Measurements from ENCODE around the gene DENND1A. TPM values are rescaled to one million over a fixed set of nuclear protein-coding genes. Genes with fewer than 3 reads are reported as not detected.

DENND1A gene
- total RNA-seq, 1 donor from 2014 or later: 15.4 TPM

- TF ChIP-seq CTCF (IDR thresholded peaks at IDR 0.05): no peak
- no peaks in the 10 kb centered on the region for H3K27me3 ChIP-seq
- no peak overlapping the region for H3K4me3 ChIP-seq
- H3K27ac ChIP-seq: no peak overlapping the region
- ATAC-seq (no peak), DNase-seq (no peak)
- H3K4me1 ChIP-seq: no peaks in the 10 kb centered on the region
- H3K36me3 ChIP-seq: no peaks in the 10 kb centered on the region
- intact Hi-C loops (cut with DNase I): no loop called here
- peaks cover 12% of the 10 kb centered on the region for H3K9me3 ChIP-seq
These were observed 101.5 kb downstream of the DENND1A start for GRCh38 chr9:123828449-123828848.

DNA sequence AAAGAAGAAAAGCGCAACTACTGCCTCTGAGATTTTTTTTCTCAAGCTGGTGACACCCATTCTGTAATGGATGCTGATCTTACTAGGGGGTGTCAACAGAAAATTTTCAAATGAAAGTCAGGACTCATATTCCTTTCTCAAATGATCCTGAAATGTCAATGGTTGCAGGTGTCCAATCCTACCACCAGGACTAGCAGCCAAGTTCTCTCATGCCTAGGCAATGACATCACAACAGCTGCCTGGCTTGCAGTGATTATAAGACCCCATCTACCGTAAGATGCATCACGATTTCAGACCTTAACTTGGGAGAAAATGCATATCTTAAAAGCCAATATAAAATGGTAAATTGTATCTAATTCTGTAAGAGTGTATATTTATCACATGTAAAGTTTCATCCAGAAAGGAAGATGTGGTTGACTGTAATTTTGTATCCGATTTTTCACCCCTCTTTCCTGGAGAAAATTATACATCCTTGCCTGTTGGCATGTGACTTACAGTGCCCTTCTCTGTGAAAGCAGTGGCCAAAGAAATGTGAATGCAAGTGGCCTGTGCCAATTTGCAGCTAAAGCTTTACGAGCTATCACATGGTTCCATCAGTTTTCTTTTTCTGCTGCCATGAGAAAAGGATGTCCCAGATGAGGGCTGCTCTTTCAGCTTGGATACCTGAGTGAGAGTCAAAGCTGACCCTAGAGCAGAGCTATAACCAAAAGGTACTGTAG lies 104.4 kb downstream of the DENND1A start:
- H3K36me3 ChIP-seq: no peaks in the 10 kb centered on the region
- no peaks in the 10 kb centered on the region for H3K4me1 ChIP-seq
- TF ChIP-seq CTCF (IDR thresholded peaks at IDR 0.05): no peak
- DNase-seq: no peak
- H3K9me3 ChIP-seq: peaks cover 12% of the 10 kb centered on the region
- ATAC-seq: no peak
- no peak overlapping the region for H3K27ac ChIP-seq
- H3K4me3 ChIP-seq: no peak overlapping the region
- intact Hi-C loops (cut with DNase I): no loop called here
- no peaks in the 10 kb centered on the region for H3K27me3 ChIP-seq

DNA sequence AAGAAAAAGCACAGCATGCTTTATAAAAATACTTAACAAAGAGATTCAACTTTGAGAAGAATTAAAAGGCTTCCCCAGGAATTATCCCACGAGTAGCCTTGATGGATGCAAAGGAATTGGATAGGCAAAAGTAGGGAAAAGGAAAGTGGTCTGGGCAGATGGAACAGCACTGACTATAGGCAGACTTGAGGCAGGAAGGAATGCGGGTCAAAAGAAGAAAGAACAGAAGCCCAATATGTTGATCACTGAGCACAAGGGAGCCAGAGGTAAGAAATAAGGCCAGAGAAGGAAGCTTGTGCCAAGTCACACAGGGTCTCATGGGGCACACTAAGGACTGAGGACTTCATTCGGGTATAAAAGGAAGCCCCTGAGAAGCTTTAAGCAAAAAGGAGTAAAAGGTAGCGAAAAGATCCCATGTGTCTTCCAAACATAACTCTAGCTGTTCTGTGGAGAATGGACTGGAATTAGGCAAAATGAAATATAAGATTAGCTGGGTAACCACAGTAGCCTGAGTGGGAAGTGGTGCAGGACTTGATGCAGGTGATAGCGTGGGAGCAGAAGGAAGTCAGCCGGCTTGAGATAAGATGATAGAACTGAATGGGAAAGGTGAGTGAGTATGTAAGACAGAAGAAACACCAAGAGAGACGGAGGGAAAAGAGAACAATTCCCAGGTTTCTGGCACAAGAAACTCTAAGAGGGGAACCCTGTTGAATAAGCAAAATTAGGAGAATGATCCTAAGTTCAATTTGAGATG lies 106.6 kb downstream of the DENND1A start:
- no peak for TF ChIP-seq CTCF (IDR thresholded peaks at IDR 0.05)
- peaks cover 6% of the 10 kb centered on the region for H3K9me3 ChIP-seq
- H3K4me1 ChIP-seq: no peaks in the 10 kb centered on the region
- DNase-seq (no peak), ATAC-seq (no peak)
- no peak overlapping the region for H3K4me3 ChIP-seq
- no peak overlapping the region for H3K27ac ChIP-seq
- intact Hi-C loops (cut with DNase I): no loop called here
- no peaks in the 10 kb centered on the region for H3K36me3 ChIP-seq
- no peaks in the 10 kb centered on the region for H3K27me3 ChIP-seq

GRCh38 chr9:123821619-123822018 lies 108.3 kb downstream of the DENND1A start:
- TF ChIP-seq CTCF (IDR thresholded peaks at IDR 0.05): no peak
- Histone ChIP-seq H3K4me1 (no peaks in the 10 kb centered on the region), H3K27ac (no peak overlapping the region), H3K4me3 (no peak overlapping the region), H3K9me3 (no peaks in the 10 kb centered on the region), H3K36me3 (no peaks in the 10 kb centered on the region), H3K27me3 (no peaks in the 10 kb centered on the region)
- intact Hi-C loops (cut with DNase I): no loop called here
- ATAC-seq (no peak), DNase-seq (no peak)

DNA sequence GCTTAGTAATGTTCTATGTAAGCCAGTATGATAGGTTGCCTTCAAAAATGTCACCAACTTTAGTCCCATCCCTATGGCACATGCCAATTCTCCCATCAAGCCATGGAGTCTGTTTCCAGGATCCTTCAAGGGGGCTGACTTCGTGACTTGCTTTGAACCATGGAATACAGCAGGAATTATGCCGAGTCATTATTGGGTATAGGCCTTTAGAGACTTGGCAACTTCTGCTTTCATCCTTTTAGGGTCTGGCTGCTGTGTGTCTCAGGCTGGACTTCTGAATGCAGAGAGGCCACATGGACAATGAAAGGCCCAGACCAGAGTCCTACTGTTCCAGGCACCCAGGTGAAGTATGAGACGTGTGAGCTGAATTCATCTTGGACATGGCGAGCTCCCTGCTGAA lies 109.8 kb downstream of the DENND1A start:
- Histone ChIP-seq H3K27me3 (no peaks in the 10 kb centered on the region), H3K9me3 (no peaks in the 10 kb centered on the region), H3K36me3 (no peaks in the 10 kb centered on the region), H3K4me1 (no peaks in the 10 kb centered on the region), H3K27ac (no peak overlapping the region), H3K4me3 (no peak overlapping the region)
- no peak for ATAC-seq
- DNase-seq: no peak
- TF ChIP-seq CTCF (IDR thresholded peaks at IDR 0.05): no peak
- intact Hi-C loops (cut with DNase I): no loop called here

Measured in upper lobe of right lung (tissue), 1 donor.